Activated T-cell treated with anti-CD3 and anti-CD28 coated beads for 24 hours (primary cell): ENCODE data around the gene SLMAP.

Source experiments
- DNase-seq: peaks from one replicate; pipeline ENCODE4 v3.0.0-alpha.2; 2020; ENCODE audit warnings: low read depth

Gene SLMAP

DNA sequence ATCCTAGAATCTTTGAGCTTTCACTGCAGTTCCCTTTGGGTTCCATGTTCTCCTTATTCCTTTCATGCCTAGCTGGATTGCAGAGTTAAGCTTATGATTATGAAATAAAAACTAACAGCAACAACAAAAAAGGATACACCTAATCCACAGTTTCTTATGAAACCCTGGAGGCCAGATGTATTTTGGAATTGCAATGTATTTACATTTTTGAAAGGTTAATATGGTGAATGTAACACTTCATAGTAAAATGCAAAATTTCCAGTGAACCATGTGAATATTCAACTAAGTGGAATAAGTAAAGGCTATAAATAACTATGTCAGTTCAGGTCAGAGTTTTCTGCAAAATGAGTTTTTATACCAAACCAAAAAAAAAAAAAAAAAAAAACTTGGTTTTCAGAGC is 186.3 kb downstream of the SLMAP start:
- no peak for DNase-seq

- no peak for DNase-seq
Measured at GRCh38 chr3:57942872-57943283, 186.8 kb downstream of the SLMAP start.

- DNase-seq: no peak
Measured at GRCh38 chr3:57943525-57944495, 187.7 kb downstream of the SLMAP start.

- no peak for DNase-seq
Measured at GRCh38 chr3:57946970-57947381, 190.9 kb downstream of the SLMAP start.

- DNase-seq: no peak
Measured at GRCh38 chr3:57948080-57948671, 192.1 kb downstream of the SLMAP start.

DNA sequence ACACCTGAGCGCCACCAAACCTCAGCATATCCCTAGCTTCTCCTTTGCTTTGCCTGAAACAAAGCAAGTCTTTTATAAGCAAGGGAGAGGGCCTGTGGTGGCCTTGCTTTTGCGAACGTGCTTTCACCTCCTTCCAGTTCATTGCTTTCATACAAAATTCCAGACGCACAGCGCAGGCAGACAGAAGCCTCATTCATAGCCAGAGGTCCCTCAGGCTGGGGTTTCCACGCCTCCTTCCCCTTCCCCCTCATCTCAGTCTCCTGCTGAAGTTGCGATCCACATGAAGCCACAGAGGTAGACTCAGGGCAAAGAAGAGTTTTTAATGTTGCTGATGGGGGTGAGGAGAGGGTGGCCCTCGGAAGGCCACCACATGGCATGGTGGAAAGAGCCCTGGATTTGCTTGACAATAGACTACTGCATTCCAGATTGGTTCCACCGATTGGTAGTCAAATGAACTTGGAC is 192.7 kb downstream of the SLMAP start:
- no peak for DNase-seq

DNA sequence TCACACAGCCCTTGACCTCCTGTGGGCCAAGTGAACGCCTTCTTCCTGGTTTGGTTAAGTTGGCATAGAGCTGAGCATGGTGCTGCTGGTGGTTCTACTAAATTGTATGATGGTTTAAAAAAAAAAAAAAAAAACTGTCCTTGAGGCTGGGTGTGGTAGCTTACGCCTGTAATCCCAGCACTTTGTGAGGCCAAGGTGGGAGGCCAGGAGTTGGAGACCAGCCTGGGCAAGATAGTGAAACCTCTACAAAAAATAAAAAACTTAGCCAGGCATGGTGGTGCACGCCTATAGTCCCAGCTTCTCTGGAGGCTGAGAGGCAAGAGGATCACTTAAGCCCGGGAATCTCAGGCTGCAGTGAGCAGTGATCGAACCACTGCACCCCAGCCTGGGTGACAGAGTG is 193.2 kb downstream of the SLMAP start:
- DNase-seq: no peak

DNA sequence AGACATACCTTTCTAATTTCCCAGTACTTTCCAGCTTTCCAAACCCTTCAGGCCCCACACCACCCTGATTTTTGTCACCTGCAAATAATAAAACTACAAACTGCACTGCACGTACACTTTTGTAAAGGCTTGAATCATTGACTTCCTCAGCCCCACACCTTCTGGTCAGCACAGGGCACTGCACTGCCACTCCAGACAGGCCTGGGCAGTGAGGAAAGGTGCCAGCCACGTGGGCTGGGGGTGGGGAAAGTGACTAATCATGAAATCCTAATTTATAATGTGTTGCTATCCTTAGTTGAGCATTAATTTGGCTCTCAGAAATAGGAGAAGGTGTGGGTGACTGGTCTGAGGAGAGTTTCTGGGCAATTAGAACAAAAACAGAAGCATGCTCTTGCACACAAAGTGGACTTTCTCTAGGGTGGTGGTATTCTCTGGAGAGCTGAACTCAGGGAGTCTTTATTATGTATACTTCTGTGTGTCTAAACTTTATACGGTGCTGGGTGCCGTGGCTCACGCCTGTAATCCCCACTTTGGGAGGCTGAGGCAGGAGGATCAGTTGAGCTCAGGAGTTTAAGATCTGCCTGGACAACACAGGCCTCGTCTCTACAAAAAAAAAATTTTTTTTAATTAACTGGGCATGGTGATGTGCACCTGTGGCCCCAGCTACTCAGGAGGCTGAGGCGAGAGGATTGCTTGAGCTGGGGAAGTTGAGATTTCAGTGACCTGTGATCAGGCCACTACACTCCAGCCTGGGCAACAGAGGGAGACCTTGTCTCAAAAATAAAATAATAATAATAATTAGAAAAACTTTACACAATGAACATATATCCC is 193.9 kb downstream of the SLMAP start:
- DNase-seq: no peak

- no peak for DNase-seq
Measured at GRCh38 chr3:57951066-57951882, 195.2 kb downstream of the SLMAP start.

GRCh38 chr3:57952208-57952631 is 196.1 kb downstream of the SLMAP start:
- no peak for DNase-seq

DNA sequence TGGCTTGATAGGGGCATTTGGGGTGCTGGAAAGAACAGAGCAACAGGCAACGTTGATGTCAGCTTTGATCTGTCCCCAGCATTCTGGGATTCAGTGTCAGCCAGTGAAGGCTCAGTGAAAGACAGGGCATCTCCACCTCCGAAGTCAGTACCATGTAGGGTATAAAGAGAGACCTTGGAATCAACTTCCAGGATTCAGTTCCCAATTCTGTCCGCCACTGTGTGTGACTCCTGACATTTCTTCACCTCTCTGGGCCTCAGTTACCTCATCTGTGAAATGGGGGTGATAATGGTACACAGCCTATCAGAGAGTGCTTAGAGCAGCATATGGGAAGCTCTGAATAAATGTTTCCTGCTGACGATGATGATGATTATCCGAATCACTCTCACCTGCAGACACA is 196.5 kb downstream of the SLMAP start:
- DNase-seq: no peak

DNA sequence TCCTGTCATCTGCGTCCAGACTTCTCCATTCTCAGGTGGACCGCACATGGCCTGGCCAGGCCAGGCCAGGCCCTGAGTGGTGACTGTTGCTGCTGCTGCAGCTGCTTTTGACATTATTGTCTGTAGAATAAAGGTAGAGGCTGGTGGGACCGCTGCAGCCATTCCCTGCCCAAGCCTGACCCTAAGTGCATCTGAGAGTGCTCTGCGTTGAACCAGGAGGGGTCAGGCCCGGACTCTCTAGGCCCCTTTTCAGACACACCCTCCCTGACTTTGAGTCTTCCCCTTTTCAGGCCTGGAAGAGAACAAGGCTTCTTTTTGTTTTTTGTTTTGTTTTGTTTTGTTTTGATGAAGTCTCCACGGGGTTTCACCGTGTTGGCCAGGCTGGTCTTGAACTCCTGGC is 197.5 kb downstream of the SLMAP start:
- no peak for DNase-seq

DNA sequence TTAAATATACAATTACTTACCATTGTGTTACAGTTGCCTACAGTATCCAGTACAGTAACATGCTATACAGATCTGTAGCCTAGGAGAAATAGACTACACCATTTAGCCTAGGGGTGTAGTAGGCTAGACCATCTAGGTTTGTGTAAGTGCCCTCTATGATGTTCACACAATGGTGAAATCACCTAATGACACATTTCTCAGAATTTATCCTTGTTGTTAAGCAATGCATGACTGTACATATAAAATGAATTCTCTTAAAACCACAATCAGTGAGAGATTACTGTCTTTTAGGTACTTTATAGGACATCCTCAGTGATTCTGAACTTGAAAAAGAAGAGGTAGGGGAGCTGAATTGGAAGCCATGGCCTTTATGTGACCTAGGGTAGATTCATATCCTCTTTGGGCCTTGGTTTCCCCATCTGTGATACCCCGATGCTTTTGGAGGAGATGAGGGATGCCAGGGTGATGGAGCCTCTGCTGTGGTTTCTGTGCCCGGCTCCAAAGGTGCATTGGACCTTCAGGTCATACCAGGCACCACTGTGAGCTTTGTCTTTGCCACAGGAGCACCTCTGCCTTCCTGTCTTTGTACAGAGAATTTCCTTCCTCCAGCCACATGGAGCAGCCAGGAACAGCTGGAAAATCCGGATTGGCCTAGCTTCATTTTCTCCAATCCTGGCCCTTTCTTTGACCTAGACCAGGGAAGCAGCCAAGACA is 200.2 kb downstream of the SLMAP start:
- no peak for DNase-seq

DNA sequence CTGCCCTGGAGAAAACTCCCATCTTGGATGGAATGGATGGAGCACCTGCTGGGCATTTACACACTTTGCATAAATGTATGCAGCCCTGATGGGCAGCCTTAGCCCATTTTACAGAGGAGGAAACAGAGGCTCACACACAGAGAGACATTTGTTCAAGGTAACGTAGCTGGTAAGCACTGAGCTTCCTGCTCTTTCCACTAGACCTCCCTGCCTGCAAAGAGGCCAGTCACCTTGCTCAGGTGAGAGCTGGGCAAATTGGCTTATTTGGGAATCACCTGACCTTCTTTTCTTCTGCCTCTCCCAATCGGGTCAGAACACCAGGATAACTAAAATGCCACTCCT is 200.7 kb downstream of the SLMAP start:
- DNase-seq: no peak

DNA sequence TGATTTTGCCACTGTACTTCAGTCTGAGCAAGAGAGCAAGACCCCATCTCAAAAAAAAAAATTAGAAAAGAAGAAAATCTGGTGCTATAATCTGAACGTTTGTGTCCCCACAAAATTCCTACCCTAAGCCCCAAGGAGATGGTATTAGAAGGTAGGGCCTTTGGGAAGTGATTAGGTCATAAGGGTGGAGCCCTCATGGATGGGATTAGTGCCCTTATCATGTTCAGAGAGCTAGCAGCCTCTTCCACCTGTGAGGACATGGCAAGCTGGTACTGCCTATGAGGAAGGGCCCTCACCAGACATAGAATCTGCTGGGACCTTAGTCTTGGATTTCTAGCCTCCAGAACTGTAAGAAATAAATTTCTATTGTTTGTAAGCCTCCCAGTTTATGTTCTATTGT is 201.7 kb downstream of the SLMAP start:
- DNase-seq: no peak

DNA sequence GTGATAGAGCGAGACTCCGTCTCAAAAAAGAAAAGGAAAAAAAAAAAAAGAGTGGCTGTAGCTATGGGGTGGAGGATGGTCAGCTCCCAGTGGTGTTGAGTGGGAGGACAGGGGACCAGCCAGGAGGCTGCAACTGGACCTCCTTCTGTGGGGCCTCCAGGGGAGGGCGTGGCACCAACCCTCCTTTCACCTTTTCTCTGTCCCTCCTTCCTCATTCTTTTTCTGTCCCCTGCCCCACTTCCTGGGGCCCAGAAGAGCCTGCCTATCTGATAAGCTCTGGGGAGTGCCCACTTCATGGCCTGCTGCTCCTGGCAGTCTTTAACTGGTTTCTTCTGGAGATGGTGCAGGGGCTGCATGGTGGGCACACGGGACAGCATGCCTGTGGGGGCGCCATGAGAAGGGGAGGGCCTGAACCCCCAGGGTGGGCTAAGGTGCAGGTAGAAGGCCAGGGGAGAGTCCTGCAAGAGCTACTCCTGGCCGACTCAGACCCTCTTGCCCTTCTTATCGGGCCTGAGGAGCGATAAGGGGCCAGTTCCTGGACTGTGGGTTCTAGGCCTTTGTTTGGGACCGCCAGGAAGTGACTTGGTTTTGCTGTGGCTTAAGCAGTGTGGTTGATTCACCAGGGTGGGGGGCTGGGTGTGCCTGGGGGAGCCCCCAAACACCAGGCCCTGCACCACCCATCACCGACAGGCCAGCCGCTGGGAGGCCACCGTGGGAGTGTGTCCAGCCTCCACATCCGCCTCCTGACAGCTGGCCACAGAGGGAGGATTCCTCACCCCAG is 202.7 kb downstream of the SLMAP start:
- no peak for DNase-seq

GRCh38 chr3:57959423-57960173 is 203.5 kb downstream of the SLMAP start:
- DNase-seq: no peak

- DNase-seq: no peak
Measured at GRCh38 chr3:57960174-57960505, 204.0 kb downstream of the SLMAP start.

DNA sequence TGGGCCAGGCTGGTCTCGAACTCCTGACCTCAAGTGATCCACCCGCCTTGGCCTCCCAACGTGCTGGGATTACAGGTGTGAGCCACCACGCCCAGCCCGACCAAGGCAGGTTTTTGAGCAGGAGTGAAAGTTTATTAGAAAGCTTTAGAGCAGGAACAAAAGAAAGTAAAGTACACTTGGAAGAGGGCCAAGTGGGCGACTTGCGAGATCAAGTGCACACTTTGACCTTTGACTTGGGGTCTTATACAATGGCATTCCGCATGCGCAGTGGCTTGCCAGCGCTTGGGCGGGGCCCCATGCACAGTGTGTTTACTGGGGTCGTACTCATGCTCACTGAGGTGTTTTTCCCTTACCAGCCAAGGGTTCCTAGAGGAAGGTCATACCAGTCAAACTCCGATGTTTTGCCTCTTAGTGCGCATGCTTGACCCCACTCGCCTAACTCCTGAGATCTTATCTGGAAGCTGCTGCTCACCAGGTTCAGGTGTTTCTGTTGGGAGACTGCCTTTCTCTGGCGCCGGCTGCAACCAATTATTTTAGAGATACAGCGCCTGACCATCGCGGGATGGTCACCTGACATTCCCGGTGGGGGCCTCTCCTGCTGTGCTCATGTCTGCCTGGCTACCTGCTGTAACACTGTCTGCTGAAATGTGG is 205.2 kb downstream of the SLMAP start:
- DNase-seq: no peak
